KMS-11 (cell line): ENCODE results near the gene ITGBL1.

ENCODE experiments used
- H2AFZ ChIP-seq: fragments of 200-600 bp; sonication (generic); 2 replicates; pipeline ENCODE4 v1.6.1; 2016; ENCODE audit warnings: antibody characterized with exemption, mixed run types, low read depth
- H3K27ac ChIP-seq: fragments of 200-600 bp; sonication (generic); 2 replicates; pipeline ENCODE4 v1.6.1; 2016; ENCODE audit warnings: mild to moderate bottlenecking, mixed run types
- H3K27me3 ChIP-seq: fragments of 200-600 bp; sonication (generic); 2 replicates; pipeline ENCODE4 v1.6.1; 2017; ENCODE audit warnings: mild to moderate bottlenecking, low read depth, mixed run types, moderate library complexity; ENCODE audit not compliant: insufficient read depth
- H3K36me3 ChIP-seq: fragments of 200-600 bp; sonication (generic); 2 replicates; pipeline ENCODE4 v1.6.1; 2017; ENCODE audit warnings: mild to moderate bottlenecking, mixed run types; ENCODE audit not compliant: insufficient read depth
- H3K4me1 ChIP-seq: fragments of 200-600 bp; sonication (generic); 2 replicates; pipeline ENCODE4 v1.6.1; 2016; ENCODE audit warnings: mild to moderate bottlenecking, low read depth, mixed run types; ENCODE audit not compliant: poor library complexity, severe bottlenecking
- H3K4me2 ChIP-seq: fragments of 200-600 bp; sonication (generic); 2 replicates; pipeline ENCODE4 v1.7.0; 2016; ENCODE audit warnings: mild to moderate bottlenecking, mixed run types
- H3K4me3 ChIP-seq: fragments of 200-600 bp; sonication (generic); IDR thresholded peaks from 2 replicates; pipeline ENCODE4 v1.6.1; 2017; ENCODE audit warnings: low read depth, low read length, mixed read lengths; ENCODE audit not compliant: insufficient read depth
- H3K79me2 ChIP-seq: fragments of 200-600 bp; sonication (generic); 2 replicates; pipeline ENCODE4 v1.6.1; 2016; ENCODE audit warnings: low read depth, mixed run types; ENCODE audit not compliant: insufficient read depth
- H3K9ac ChIP-seq: fragments of 200-600 bp; sonication (generic); 2 replicates; pipeline ENCODE4 v1.6.1; 2016; ENCODE audit warnings: mild to moderate bottlenecking, mixed run types
- H4K20me1 ChIP-seq: fragments of 200-600 bp; sonication (generic); 2 replicates; pipeline ENCODE4 v1.6.1; 2016; ENCODE audit warnings: mild to moderate bottlenecking, mixed run types; ENCODE audit not compliant: insufficient read depth
- TF ChIP-seq, protein P1 (sequence below): fragments of 200-600 bp; sonication (generic); conservative IDR thresholded peaks from 2 replicates; pipeline ENCODE4 v1.6.1; 2017; ENCODE audit warnings: low read depth, mild to moderate bottlenecking, antibody characterized with exemption, low read length, moderate library complexity, mixed read lengths

ITGBL1 gene

DNA sequence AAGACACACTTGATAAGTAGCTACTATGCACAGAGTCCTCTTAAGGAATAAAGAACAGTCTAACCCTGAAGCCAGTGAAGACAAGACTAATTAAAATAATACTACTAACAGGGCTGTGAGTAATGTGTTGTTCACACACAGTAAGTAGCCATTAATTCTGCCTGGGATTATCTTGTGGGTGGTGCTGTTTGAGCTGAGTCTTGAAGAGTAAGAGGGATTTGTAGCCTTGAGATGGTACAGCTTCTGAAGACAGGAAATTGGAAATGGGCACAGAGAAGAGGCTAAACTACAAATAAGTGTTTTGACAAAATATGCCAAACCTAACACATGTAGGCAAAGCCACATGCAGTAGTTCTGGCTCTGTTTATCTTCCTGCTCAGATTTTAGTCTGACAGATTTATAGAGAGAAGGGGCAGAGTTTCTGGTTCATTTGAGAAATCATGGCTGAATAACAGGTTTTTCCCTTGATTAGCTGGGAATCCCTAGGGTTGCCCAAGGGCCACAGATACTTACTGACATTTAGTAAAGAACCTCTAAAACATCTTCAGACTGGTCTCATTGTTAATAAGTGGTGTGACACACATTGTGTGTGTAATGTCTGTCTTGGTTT is 38.0 kb downstream of the ITGBL1 start:
- no peaks in the 10 kb centered on the region for H4K20me1 ChIP-seq
- H3K4me2 ChIP-seq: no peak overlapping the region
- no peak overlapping the region for H3K4me3 ChIP-seq
- H3K79me2 ChIP-seq: no peaks in the 10 kb centered on the region
- TF ChIP-seq, protein P1, sequence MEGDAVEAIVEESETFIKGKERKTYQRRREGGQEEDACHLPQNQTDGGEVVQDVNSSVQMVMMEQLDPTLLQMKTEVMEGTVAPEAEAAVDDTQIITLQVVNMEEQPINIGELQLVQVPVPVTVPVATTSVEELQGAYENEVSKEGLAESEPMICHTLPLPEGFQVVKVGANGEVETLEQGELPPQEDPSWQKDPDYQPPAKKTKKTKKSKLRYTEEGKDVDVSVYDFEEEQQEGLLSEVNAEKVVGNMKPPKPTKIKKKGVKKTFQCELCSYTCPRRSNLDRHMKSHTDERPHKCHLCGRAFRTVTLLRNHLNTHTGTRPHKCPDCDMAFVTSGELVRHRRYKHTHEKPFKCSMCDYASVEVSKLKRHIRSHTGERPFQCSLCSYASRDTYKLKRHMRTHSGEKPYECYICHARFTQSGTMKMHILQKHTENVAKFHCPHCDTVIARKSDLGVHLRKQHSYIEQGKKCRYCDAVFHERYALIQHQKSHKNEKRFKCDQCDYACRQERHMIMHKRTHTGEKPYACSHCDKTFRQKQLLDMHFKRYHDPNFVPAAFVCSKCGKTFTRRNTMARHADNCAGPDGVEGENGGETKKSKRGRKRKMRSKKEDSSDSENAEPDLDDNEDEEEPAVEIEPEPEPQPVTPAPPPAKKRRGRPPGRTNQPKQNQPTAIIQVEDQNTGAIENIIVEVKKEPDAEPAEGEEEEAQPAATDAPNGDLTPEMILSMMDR: no peak
- no peaks in the 10 kb centered on the region for H3K27me3 ChIP-seq
- H3K9ac ChIP-seq: no peak overlapping the region
- H2AFZ ChIP-seq: no peak overlapping the region
- no peaks in the 10 kb centered on the region for H3K4me1 ChIP-seq
- H3K27ac ChIP-seq: no peak overlapping the region
- H3K36me3 ChIP-seq: no peaks in the 10 kb centered on the region

DNA sequence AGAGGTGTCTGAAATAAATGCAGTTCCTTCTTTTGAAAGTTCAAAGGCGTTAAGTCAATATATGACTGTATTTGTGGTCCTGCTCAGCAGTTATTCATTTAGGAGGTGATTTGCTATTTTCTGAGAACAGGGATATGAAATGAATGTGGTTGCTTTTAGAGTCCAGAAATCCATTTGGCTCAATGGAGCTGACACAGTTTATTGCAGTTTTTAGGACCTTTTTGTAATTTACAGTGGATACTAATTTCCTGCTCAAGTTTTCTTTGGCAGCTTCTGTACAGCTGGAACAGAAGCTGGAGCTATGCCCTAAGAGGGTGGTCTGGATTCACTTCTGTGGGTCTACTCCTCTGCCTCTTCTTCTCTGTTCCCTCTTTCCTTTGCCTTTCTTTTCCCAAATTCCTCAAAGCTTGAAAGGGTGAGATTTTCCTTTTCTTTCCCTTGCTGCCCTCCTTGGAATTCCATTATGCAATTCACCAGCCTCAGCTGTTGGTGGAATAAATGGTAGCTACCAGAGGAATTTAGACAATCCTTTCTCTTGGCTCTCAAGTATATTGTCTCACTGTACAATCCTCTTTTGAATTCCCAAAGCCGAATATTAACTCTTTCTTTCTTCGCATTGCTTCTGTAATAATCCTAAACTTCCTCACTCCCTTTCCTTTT is 39.9 kb downstream of the ITGBL1 start:
- H3K4me3 ChIP-seq: no peak overlapping the region
- no peak overlapping the region for H2AFZ ChIP-seq
- no peaks in the 10 kb centered on the region for H3K79me2 ChIP-seq
- H3K27me3 ChIP-seq: no peaks in the 10 kb centered on the region
- no peaks in the 10 kb centered on the region for H3K4me1 ChIP-seq
- no peak overlapping the region for H3K4me2 ChIP-seq
- H4K20me1 ChIP-seq: no peaks in the 10 kb centered on the region
- H3K27ac ChIP-seq: no peak overlapping the region
- H3K9ac ChIP-seq: no peak overlapping the region
- no peaks in the 10 kb centered on the region for H3K36me3 ChIP-seq
- TF ChIP-seq, protein P1: no peak

DNA sequence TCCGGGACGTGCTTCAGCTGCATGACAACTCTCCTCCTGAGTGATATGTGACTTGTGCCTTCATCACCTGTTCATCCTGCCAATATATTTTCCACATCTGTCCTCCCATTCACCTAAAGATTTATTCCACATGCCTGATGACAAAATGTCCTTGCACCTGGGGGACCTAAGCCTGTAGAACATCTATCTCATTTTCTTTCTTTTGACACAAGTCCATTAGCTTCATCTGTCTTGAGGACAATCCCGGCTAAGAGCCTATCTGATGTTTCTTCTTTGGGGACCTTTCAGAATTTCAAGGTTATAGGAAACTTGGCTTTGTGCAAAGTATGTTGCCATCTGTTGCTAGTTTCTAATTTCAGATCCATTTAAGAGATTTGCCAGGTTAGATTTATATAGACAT is 41.1 kb downstream of the ITGBL1 start:
- Histone ChIP-seq H3K27me3 (no peaks in the 10 kb centered on the region), H3K4me3 (no peak overlapping the region), H3K9ac (no peak overlapping the region), H3K4me2 (no peak overlapping the region), H3K27ac (no peak overlapping the region), H3K4me1 (no peaks in the 10 kb centered on the region), H3K36me3 (no peaks in the 10 kb centered on the region), H4K20me1 (no peaks in the 10 kb centered on the region), H2AFZ (no peak overlapping the region), H3K79me2 (no peaks in the 10 kb centered on the region)
- TF ChIP-seq, protein P1: no peak

DNA sequence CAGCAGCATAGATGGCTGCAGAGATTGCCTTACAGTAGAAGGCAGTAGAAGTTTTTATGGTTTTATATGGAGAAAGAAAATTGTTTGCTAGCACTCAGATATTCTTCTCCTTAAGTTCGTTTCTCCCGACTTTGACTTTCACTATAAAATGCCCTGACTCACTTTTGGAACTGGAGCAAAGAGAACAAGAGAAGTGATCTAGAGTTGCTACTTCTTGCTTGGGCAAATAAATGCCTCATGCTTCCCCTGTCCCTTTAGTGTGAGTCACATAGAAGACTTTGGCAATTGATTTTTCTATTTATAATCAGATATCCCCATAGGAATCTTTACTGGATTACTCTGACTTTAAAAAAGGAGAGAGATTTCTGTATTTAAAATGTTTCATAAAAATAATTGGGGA is 46.9 kb downstream of the ITGBL1 start:
- H3K4me2 ChIP-seq: no peak overlapping the region
- H3K9ac ChIP-seq: no peak overlapping the region
- H2AFZ ChIP-seq: no peak overlapping the region
- TF ChIP-seq, protein P1: no peak
- no peak overlapping the region for H3K27ac ChIP-seq
- H3K27me3 ChIP-seq: no peaks in the 10 kb centered on the region
- no peaks in the 10 kb centered on the region for H3K4me1 ChIP-seq
- H4K20me1 ChIP-seq: no peaks in the 10 kb centered on the region
- no peak overlapping the region for H3K4me3 ChIP-seq
- H3K36me3 ChIP-seq: no peaks in the 10 kb centered on the region
- no peaks in the 10 kb centered on the region for H3K79me2 ChIP-seq
